Measurements from ENCODE around the gene CACNG1. TPM values are rescaled to one million over a fixed set of nuclear protein-coding genes. Genes with fewer than 3 reads are reported as not detected.

The CACNG1 gene
- total RNA-seq, 1 experiment from 2014 or later: not detected

GRCh38 chr17:67033613-67034012 lies 10.7 kb upstream of the CACNG1 start:
- H3K18ac ChIP-seq (ENCODE audit: insufficient read length, low read depth, low read length): no peak overlapping the region
- no peaks in the 10 kb centered on the region for H4K20me1 ChIP-seq (ENCODE audit: control insufficient read depth, insufficient read depth, insufficient read length)
- no peaks in the 10 kb centered on the region for H3K9me3 ChIP-seq (ENCODE audit: control insufficient read depth, low read depth, low read length)
- H3K27ac ChIP-seq (ENCODE audit: insufficient read length, low read depth, low read length): no peak overlapping the region
- Mint-ChIP-seq H3K27me3 (ENCODE audit: low read depth) (peaks cover 2% of the 10 kb centered on the region), H3K9me3 (peaks cover 0 to 2% of the 10 kb centered on the region in 2 experiments; a peak in 2 of 5 replicates), H3K4me1 (peaks cover 0 to 3% of the 10 kb centered on the region in 2 experiments; a peak in 1 of 4 replicates), H3K27ac (no peak overlapping the region), H3K36me3 (ENCODE audit: insufficient read depth in 1 of 3, low read depth in 3 of 3) (peaks cover 0 to 3% (median 0%) of the 10 kb centered on the region in 3 experiments; a peak in 1 of 7 replicates), H3K4me3 (no peak overlapping the region)
- TF ChIP-seq CTCF (conservative IDR thresholded peaks at IDR 0.05): no peak
- H3K23ac ChIP-seq (ENCODE audit: insufficient read length, low read depth, low read length): no peak overlapping the region
- H2BK20ac ChIP-seq (ENCODE audit: low read depth, low read length, poor library complexity, severe bottlenecking): no peak overlapping the region
- DNase-seq: no peak
- no peak overlapping the region for H3K4me2 ChIP-seq (ENCODE audit: insufficient read depth, insufficient read length, low read length)
- H3K14ac ChIP-seq (ENCODE audit: insufficient read depth, low read length): no peak overlapping the region
- no peak overlapping the region for H3K9ac ChIP-seq (ENCODE audit: extremely low read depth, insufficient read length, low read length)
- H2BK15ac ChIP-seq (ENCODE audit: low read depth, low read length): no peak overlapping the region
- no CpG with 5 or more reads among the region's 9 CpGs for WGBS (ENCODE audit: extremely low coverage, insufficient read length, low lambda C conversion rate)
- H3K4me1 ChIP-seq (ENCODE audit: insufficient read depth, low read length): no peaks in the 10 kb centered on the region
- no peak overlapping the region for H2BK5ac ChIP-seq (ENCODE audit: insufficient read length, low read length)
- H3K79me2 ChIP-seq (ENCODE audit: insufficient read depth, low read length): no peaks in the 10 kb centered on the region
- H3K23me2 ChIP-seq (ENCODE audit: insufficient read length, low read depth, low read length, poor library complexity, severe bottlenecking): no peaks in the 10 kb centered on the region
- H3K56ac ChIP-seq (ENCODE audit: insufficient read length, low read depth, low read length): no peak overlapping the region
- no peaks in the 10 kb centered on the region for H3K79me1 ChIP-seq (ENCODE audit: insufficient read depth, low read depth, low read length, poor library complexity, severe bottlenecking)
- H3K27me3 ChIP-seq (ENCODE audit: insufficient read depth, low read length): no peaks in the 10 kb centered on the region
- H4K91ac ChIP-seq (ENCODE audit: insufficient read length, low read depth, low read length): no peak overlapping the region
- no peak overlapping the region for H3T11ph ChIP-seq (ENCODE audit: low read length)
- no peak overlapping the region for H3K4ac ChIP-seq (ENCODE audit: low read depth, low read length)
- H2BK12ac ChIP-seq (ENCODE audit: insufficient read length, low read depth, low read length): no peak overlapping the region
- H4K5ac ChIP-seq (ENCODE audit: insufficient read length, low read depth, low read length): no peak overlapping the region
- no peak overlapping the region for H2AFZ ChIP-seq (ENCODE audit: low read length)
- H2BK120ac ChIP-seq (ENCODE audit: low read depth, low read length, poor library complexity, severe bottlenecking): no peak overlapping the region
- H4K8ac ChIP-seq (replicated peaks; ENCODE audit: insufficient read length, low read depth, low read length): no peak overlapping the region
- H2AK5ac ChIP-seq (ENCODE audit: insufficient read length, low read length): no peak overlapping the region

Data from H9 (cell line).